NCI-H2196 (cell line): ENCODE results near the gene NEURL1B.
"Not testable (repeated sequence)": the region's sequence is repeated elsewhere in the genome, so short reads cannot be mapped to it uniquely, and the experiment has no call there.

Experiments
- DNase-seq: peaks from one replicate; lab custom pipeline; 2025; ENCODE audit not compliant: unreplicated experiment; lab: John Stamatoyannopoulos, UW

Gene NEURL1B

GRCh38 chr5:172694061-172694460 lies 53.0 kb downstream of the NEURL1B start:
- DNase-seq = no peak

DNA sequence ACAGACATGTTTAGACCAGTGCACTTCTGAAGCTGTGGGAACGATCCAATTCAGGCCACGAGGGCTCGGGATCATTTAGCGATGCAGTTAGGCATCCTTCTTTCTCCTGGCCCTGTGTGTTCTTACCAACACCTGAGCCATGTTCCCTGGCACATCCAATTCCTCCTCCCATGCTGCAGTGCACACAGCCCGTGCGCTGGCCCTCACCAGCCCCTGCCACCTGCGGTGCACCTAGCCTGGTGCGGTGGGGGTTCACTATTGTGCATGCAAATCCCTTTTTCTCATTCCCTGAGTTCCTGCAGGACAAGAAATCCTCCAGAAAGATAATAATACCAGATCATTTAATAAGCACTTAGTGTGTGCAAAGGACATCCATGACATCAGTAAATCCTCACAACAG lies 53.5 kb downstream of the NEURL1B start:
- DNase-seq = no peak

- DNase-seq = no peak
Measured at GRCh38 chr5:172695232-172696054, 54.4 kb downstream of the NEURL1B start.

DNA sequence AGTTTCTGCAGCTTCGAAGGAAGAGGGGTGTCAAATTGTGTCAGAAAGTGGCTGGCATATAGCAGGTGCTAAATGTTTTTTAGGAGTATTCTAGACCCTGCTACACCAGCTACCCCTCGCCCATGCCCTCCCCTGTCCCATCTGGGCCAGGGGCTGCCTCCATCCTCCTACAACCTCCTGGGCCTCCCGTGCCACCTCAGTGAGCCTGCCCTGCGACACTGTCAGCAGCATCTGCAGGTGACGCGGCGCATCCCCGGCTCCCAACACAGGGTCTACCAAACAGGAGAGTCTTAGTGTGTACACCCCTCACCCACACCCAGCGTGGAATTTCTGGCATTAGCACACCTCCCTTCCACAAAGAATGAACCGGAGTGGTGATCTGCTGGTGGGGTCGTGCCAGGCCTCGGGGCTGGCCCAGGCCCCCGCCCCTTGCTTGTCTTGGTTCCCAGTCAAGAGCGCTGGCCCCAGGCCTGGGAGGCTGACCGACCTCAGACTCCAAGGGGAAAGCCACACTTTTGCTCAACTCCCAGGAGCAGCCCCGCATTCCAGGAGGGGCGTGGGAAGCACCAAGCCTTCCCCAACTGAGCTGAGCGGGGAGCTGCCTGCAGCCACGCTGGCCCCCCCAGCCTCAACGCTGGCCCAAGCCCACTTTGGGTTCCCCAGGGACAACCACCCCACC lies 55.2 kb downstream of the NEURL1B start:
- no peak for DNase-seq

- DNase-seq = peak; percentile 89
Measured at GRCh38 chr5:172697123-172698121, 56.4 kb downstream of the NEURL1B start.

- no peak for DNase-seq
Measured at GRCh38 chr5:172699423-172699822, 58.4 kb downstream of the NEURL1B start.

- DNase-seq = no peak
Measured at GRCh38 chr5:172699999-172700364, 58.9 kb downstream of the NEURL1B start.

- no peak for DNase-seq
Measured at GRCh38 chr5:172700365-172701290, 59.6 kb downstream of the NEURL1B start.

GRCh38 chr5:172701291-172701656 lies 60.2 kb downstream of the NEURL1B start:
- DNase-seq = no peak

GRCh38 chr5:172703952-172704351 lies 62.9 kb downstream of the NEURL1B start:
- DNase-seq = no peak

GRCh38 chr5:172705576-172706084 lies 64.6 kb downstream of the NEURL1B start:
- no peak for DNase-seq

DNA sequence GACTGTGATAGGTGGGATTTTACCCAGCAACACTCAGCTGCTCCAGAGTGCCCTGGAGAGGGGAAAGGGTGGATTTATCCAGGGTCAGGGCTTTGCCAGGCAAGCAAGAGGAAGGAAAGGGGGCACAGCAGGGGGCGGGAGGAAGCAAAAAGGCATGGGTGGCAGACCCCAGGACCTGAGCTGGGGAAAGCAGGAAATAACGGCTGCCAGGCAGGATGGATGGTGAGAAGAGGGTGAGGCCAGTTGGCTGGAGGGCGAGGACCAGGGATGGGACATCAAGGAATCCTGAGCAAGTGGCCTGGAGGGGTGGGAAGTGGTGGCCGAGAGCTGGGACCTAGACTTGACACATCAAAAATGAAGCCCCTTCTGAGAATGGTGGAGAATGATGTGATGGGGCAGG lies 65.7 kb downstream of the NEURL1B start:
- DNase-seq = no peak

DNA sequence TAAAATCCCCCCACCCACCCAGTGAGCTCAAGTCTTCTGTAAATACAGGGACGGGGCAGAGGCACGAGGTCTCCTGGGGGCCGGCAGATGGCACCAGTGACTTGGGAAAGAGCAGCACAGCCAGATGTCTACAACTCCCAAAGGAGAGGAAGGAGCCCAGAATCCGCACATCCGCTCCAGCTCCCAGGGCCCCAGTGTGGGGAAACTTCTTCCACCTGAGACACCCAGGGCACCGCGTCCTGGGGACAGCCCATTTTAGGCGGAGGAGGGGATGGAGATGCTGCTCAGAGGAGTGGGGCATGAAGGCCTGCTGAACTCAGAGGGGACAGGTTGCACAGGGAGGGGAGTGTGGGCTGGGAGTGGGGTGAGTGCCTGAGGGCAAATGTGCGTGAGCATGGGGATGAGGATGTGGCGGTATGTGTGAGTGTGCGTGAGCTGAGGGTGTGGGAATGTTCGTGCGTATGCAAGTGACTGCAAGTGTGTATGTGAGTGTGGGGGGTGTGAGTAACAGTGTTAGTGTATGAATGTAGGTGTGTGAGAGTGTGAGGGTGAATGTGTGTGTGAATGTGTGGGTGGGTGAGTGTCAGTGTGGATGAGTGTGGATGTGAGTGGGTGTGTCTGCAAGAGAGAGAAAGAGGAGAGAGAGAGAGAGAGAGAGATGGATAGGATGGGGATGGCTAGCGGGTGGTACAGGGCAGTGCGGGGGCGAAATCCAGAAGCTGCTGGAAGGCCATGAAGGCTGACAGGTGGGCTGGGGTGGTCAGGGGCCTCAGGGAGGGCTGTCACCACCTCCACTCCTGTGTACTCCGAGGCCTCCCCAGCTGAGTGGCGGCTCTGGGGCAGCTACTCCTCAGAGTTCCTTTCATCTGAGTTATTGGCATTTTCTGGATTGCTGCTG lies 66.5 kb downstream of the NEURL1B start:
- no peak for DNase-seq

DNA sequence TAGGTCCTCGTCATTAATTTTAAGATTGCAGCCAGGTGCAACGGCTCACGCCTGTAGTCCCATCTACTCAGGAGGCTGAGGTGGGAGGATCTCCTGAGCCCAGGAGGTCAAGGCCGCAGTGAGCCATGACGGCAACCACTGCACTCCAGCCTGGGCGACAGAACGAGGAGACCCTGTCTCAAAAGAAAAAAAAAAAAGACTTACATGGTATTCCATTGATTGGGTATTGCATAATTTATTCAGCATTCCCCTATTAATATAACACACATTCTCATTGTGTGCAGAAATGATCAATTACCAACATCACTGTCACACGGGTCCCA lies 67.1 kb downstream of the NEURL1B start:
- no peak for DNase-seq

- no peak for DNase-seq
Measured at GRCh38 chr5:172710676-172711075, 69.6 kb downstream of the NEURL1B start.

DNA sequence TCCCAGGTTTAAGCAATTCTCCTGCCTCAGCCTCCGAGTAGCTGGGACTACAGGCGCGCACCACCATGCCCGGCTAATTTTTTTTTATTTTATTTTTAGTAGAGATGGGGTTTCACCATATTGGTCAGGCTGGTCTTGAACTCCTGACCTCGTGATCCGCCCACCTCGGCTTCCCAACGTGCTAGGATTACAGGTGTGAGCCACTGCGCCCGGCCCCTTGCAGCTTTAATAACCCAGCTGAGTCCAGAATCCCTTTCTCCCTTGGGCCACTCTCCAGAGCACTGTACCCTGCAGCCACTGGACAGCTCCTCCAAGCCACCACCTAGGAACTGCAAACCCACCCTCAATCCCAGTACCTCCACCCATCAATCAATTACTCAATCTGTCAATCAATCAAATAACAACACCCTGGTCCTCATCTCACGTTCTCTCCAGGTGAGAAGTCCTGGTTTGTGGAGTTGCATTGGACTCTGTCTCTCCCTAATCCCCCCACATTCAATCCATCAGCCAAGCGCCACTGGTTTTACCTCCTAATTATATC lies 70.3 kb downstream of the NEURL1B start:
- not testable (repeated sequence) for DNase-seq

DNA sequence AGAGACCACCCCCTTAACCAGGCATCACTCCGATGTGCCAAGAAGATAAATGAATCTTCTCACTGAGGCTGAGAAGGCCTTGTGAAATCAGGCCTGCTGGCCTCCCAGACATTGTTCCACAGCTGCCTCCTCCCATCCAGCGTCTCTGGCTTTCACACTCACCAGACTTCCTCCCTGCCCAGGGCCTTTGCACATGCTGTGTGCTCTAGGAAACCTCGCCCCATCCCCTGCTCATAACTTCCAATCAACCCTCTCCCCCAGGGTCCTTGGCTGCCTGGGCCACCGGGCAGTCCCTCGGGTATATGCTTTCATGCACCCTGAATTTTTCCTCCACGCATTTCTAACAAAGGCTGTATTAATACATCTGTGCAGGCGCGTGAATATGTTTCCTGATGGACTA lies 71.5 kb downstream of the NEURL1B start:
- DNase-seq = no peak

DNA sequence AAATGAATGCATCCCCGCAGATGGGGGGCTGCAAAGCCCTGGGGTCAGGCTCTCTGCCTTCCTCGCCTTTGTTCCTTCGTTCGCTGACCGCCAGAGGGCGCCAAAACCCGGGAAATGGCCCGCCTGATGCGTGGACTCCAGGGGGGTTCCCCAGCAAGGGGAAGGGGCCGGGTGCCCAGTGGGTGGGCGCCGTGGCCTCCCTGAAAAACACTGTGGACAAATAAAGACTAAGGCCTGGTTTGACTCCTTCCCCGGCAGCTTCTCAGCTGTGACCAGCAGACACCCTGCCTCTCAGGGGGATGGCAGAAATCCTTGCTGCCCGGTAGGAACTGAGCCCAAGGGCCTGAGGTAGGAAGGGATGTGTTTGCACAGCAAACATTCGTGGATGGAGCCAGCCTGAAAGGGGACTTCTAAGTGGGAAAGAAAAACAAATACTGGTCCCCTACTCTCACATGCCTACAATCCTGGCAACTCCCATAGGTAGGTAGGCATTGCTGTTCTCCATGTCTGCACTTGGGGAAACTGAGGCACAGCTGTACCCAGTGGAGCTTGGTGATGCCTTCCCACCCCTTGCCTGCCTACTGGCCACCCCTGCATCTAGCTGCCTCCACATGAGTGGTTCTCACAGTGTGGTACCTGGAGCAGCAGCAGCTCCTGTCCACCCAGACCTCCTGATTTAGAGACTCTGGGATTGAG lies 72.2 kb downstream of the NEURL1B start:
- DNase-seq = peak; percentile 44
